Stomach (tissue), 4 donors: ENCODE results near the gene RPTN.

Experiments
- EP300 ChIP-seq: sonication (generic); formaldehyde crosslinking; IDR thresholded peaks from one replicate; pipeline ENCODE4 v1.6.1; 2017; ENCODE audit warnings: antibody characterized with exemption
- POLR2A ChIP-seq, 4 donors: fragments of 450-650 bp; IDR thresholded peaks; one replicate each; pipeline ENCODE4 v1.6.1; 2016; ENCODE audit warnings: antibody characterized with exemption in 4 of 4, control low read depth in 2 of 4, mild to moderate bottlenecking in 1 of 4, moderate library complexity in 1 of 4
- POLR2AphosphoS5 ChIP-seq, 3 donors: sonication (generic); formaldehyde crosslinking; IDR thresholded peaks; one replicate each; pipeline ENCODE4 v1.6.1; 2016; ENCODE audit warnings: antibody characterized with exemption in 3 of 3
- TF ChIP-seq, protein P1 (sequence below), 7 experiments: fragments of 450-650 bp in 4 of 7; fragments of 200-600 bp in 3 of 7; sonication (generic) in 3 of 7; IDR thresholded peaks; one replicate each; pipeline ENCODE4 v1.5.1; 2016 to 2019; ENCODE audit warnings: antibody characterized with exemption in 7 of 7, control low read depth in 2 of 7, mild to moderate bottlenecking in 1 of 7

DNA sequence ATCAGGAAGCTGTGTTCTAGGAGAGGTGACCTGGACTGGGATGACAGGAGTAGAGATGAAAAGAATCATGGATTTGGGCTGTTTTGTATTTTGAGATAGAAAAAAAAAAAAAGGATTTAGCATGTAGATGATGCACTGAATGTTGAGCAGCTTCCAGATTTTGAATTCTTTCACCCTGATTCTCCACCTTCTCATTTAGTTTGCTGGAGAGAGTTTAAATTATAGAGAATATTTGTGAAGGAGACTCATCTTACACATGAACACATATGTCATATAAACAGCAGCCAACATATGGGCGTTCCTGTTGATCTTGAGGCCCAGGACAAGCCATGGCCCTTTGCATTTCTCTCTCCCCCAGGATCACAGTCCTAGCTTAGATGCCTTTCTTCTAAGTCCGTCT lies 7.4 kb downstream of the RPTN start:
- TF ChIP-seq, protein P1, sequence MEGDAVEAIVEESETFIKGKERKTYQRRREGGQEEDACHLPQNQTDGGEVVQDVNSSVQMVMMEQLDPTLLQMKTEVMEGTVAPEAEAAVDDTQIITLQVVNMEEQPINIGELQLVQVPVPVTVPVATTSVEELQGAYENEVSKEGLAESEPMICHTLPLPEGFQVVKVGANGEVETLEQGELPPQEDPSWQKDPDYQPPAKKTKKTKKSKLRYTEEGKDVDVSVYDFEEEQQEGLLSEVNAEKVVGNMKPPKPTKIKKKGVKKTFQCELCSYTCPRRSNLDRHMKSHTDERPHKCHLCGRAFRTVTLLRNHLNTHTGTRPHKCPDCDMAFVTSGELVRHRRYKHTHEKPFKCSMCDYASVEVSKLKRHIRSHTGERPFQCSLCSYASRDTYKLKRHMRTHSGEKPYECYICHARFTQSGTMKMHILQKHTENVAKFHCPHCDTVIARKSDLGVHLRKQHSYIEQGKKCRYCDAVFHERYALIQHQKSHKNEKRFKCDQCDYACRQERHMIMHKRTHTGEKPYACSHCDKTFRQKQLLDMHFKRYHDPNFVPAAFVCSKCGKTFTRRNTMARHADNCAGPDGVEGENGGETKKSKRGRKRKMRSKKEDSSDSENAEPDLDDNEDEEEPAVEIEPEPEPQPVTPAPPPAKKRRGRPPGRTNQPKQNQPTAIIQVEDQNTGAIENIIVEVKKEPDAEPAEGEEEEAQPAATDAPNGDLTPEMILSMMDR (IDR thresholded peaks at IDR 0.05): no peak
- TF ChIP-seq POLR2A (IDR thresholded peaks at IDR 0.05) (no peak), POLR2AphosphoS5 (IDR thresholded peaks at IDR 0.05) (no peak), EP300 (no peak)
